Smooth muscle cell (in vitro differentiated cells): ENCODE data around the gene ZNF783. TPM values are rescaled to one million over a fixed set of nuclear protein-coding genes. Genes with fewer than 3 reads are reported as not detected.

Experiments
- DNase-seq: peaks from one replicate; lab custom pipeline; 2025; ENCODE audit not compliant: unreplicated experiment; lab: John Stamatoyannopoulos, UW
- H2AFZ ChIP-seq: fragments of 200-600 bp; sonication (generic); 2 replicates; pipeline ENCODE4 v1.6.0; 2016; ENCODE audit warnings: antibody characterized with exemption, low read depth, mild to moderate bottlenecking
- H3F3A ChIP-seq: fragments of 200-600 bp; sonication (generic); 2 replicates; pipeline ENCODE4 v1.6.0; 2017; ENCODE audit warnings: antibody characterized with exemption, low read depth
- H3K27ac ChIP-seq: fragments of 200-600 bp; sonication (generic); 2 replicates; pipeline ENCODE4 v1.5.1; 2016; ENCODE audit warnings: low read depth, mild to moderate bottlenecking
- H3K27me3 ChIP-seq: fragments of 200-600 bp; sonication (generic); 2 replicates; pipeline ENCODE4 v1.6.1; 2016; ENCODE audit warnings: low read depth, mild to moderate bottlenecking
- H3K36me3 ChIP-seq: fragments of 200-600 bp; sonication (generic); 2 replicates; pipeline ENCODE4 v1.5.1; 2016; ENCODE audit warnings: low read depth
- H3K4me1 ChIP-seq: fragments of 200-600 bp; sonication (generic); 2 replicates; pipeline ENCODE4 v1.5.1; 2016; ENCODE audit warnings: low read depth
- H3K4me2 ChIP-seq: fragments of 200-600 bp; sonication (generic); 2 replicates; pipeline ENCODE4 v1.6.0; 2016; ENCODE audit warnings: mild to moderate bottlenecking
- H3K4me3 ChIP-seq: fragments of 200-600 bp; sonication (generic); 2 replicates; pipeline ENCODE4 v1.5.1; 2016; ENCODE audit warnings: mild to moderate bottlenecking
- H3K79me2 ChIP-seq: fragments of 200-600 bp; sonication (generic); 2 replicates; pipeline ENCODE4 v1.6.0; 2016; ENCODE audit warnings: low read depth, mild to moderate bottlenecking
- H3K9ac ChIP-seq: fragments of 200-600 bp; sonication (generic); 2 replicates; pipeline ENCODE4 v1.6.0; 2016; ENCODE audit warnings: low read depth
- H3K9me3 ChIP-seq: fragments of 200-600 bp; sonication (generic); replicated peaks from 2 replicates; pipeline ENCODE4 v1.5.1; 2016; ENCODE audit warnings: low read depth
- H4K20me1 ChIP-seq: fragments of 200-600 bp; sonication (generic); 2 replicates; pipeline ENCODE4 v1.6.0; 2016; ENCODE audit warnings: low read depth
- CTCF ChIP-seq: fragments of 200-600 bp; sonication (generic); IDR thresholded peaks from 2 replicates; pipeline ENCODE4 v1.5.1; 2017; ENCODE audit warnings: borderline replicate concordance, mild to moderate bottlenecking, antibody characterized with exemption; ENCODE audit not compliant: insufficient read depth, poor library complexity, severe bottlenecking
- WGBS: methylation state at CpG from one replicate; pipeline ENCODE4 v1.1.7; 2016; ENCODE audit warnings: low lambda C conversion rate; 5-methylcytosine and 5-hydroxymethylcytosine counted together
- polyA plus RNA-seq: library from polyadenylated mRNA; unstranded; fragments of >200 nt; fragmentation: Nextera tagmentation; extraction: Ambion mirVana; gene quantifications from 2 replicates; pipeline ENCODE4 v1.2.1, GENCODE V29; 2016
- total RNA-seq: library from RNA; depleted of rRNA; stranded (reverse); fragments of >200 nt; gene quantifications from 2 replicates; pipeline ENCODE4 v1.2.3, GENCODE V29; 2014

The ZNF783 gene
- total and polyA plus RNA-seq, 2 experiments from 2014 or later = 7.2 to 8.1 TPM

- H3K4me3 ChIP-seq = no peak overlapping the region
- WGBS = 94% methylated on average over 10 of the region's 10 CpGs
These were observed 25.6 kb downstream of the ZNF783 start for GRCh38 chr7:149287622-149288021.

GRCh38 chr7:149289262-149289661 lies 27.3 kb downstream of the ZNF783 start:
- H3K79me2 ChIP-seq = no peaks in the 10 kb centered on the region
- H2AFZ ChIP-seq = no peak overlapping the region
- no peak overlapping the region for H3K4me2 ChIP-seq
- H4K20me1 ChIP-seq = peaks cover 6% of the 10 kb centered on the region
- H3K9me3 ChIP-seq = no peaks in the 10 kb centered on the region
- no peaks in the 10 kb centered on the region for H3K36me3 ChIP-seq
- WGBS = 91% methylated on average over 8 of the region's 8 CpGs
- no peak for DNase-seq
- TF ChIP-seq CTCF = no peak
- H3K9ac ChIP-seq = no peak overlapping the region
- H3K4me1 ChIP-seq = peaks cover 5% of the 10 kb centered on the region
- no peak overlapping the region for H3K27ac ChIP-seq
- H3F3A ChIP-seq = no peaks in the 10 kb centered on the region
- no peaks in the 10 kb centered on the region for H3K27me3 ChIP-seq
- no peak overlapping the region for H3K4me3 ChIP-seq

More at GRCh38 chr7:149287622-149288021, 25.6 kb downstream of the ZNF783 start:
- no peak for DNase-seq
- no peak for TF ChIP-seq CTCF
- H2AFZ ChIP-seq = no peak overlapping the region
- no peak overlapping the region for H3K27ac ChIP-seq
- H3F3A ChIP-seq = no peaks in the 10 kb centered on the region
- H4K20me1 ChIP-seq = peaks cover 10% of the 10 kb centered on the region
- no peaks in the 10 kb centered on the region for H3K79me2 ChIP-seq
- no peak overlapping the region for H3K4me2 ChIP-seq
- peaks cover 5% of the 10 kb centered on the region for H3K4me1 ChIP-seq
- no peaks in the 10 kb centered on the region for H3K36me3 ChIP-seq
- no peaks in the 10 kb centered on the region for H3K27me3 ChIP-seq
- no peak overlapping the region for H3K9ac ChIP-seq
- H3K9me3 ChIP-seq = no peaks in the 10 kb centered on the region

- Histone ChIP-seq H3K36me3 (no peaks in the 10 kb centered on the region), H3F3A (no peaks in the 10 kb centered on the region), H3K4me1 (peaks cover under 1% of the 10 kb centered on the region), H3K4me3 (no peak overlapping the region), H3K9me3 (no peaks in the 10 kb centered on the region), H2AFZ (no peak overlapping the region), H4K20me1 (peaks cover under 1% of the 10 kb centered on the region), H3K27me3 (no peaks in the 10 kb centered on the region), H3K9ac (no peak overlapping the region), H3K27ac (no peak overlapping the region), H3K79me2 (no peaks in the 10 kb centered on the region), H3K4me2 (no peak overlapping the region)
- no peak for DNase-seq
- 96% methylated on average over 4 of the region's 4 CpGs for WGBS
- no peak for TF ChIP-seq CTCF
These were observed 27.9 kb downstream of the ZNF783 start for GRCh38 chr7:149289856-149290255.

GRCh38 chr7:149291036-149291780 lies 29.2 kb downstream of the ZNF783 start:
- no peak overlapping the region for H3K4me3 ChIP-seq
- no peak overlapping the region for H3K9ac ChIP-seq
- 84% methylated on average over 13 of the region's 13 CpGs for WGBS
- H3K4me1 ChIP-seq = no peaks in the 10 kb centered on the region
- H2AFZ ChIP-seq = no peak overlapping the region
- no peak overlapping the region for H3K27ac ChIP-seq
- no peak for TF ChIP-seq CTCF
- H3F3A ChIP-seq = no peaks in the 10 kb centered on the region
- DNase-seq = no peak
- H3K36me3 ChIP-seq = no peaks in the 10 kb centered on the region
- H3K27me3 ChIP-seq = no peaks in the 10 kb centered on the region
- no peaks in the 10 kb centered on the region for H3K79me2 ChIP-seq
- H3K4me2 ChIP-seq = no peak overlapping the region
- no peaks in the 10 kb centered on the region for H4K20me1 ChIP-seq
- no peaks in the 10 kb centered on the region for H3K9me3 ChIP-seq
